Right atrium auricular region (tissue), 2 donors: ENCODE results near the gene ZNF236. TPM values are rescaled to one million over a fixed set of nuclear protein-coding genes. Genes with fewer than 3 reads are reported as not detected.
A peak's percentile ranks its signal among the peaks of the same experiment; 100 is the strongest.

Experiments
- DNase-seq: peaks from one replicate; pipeline ENCODE4 v3.0.0-alpha.2; 2019; ENCODE audit warnings: low spot score
- H3K27ac ChIP-seq, 2 donors: fragments of 200-600 bp; sonication (generic); 1 replicate in 1 of 2; 2 replicates in 1 of 2; pipeline ENCODE4 v1.5.1; 2016 to 2019
- H3K27me3 ChIP-seq, 2 donors: fragments of 200-600 bp; sonication (generic); one replicate each; pipeline versions ENCODE4 v1.5.1 to v1.6.0; 2017 to 2019
- H3K36me3 ChIP-seq: fragments of 200-600 bp; sonication (generic); one replicate; pipeline ENCODE4 v1.5.1; 2016
- H3K4me1 ChIP-seq, 2 donors: fragments of 200-600 bp; sonication (generic); one replicate each; pipeline versions ENCODE4 v1.5.1 to v1.6.0; 2017 to 2019
- H3K4me3 ChIP-seq, 2 donors: fragments of 200-600 bp; sonication (generic); 1 replicate in 1 of 2; 2 replicates in 1 of 2; pipeline ENCODE4 v1.5.1; 2017 to 2019; ENCODE audit warnings: mild to moderate bottlenecking in 1 of 2, moderate library complexity in 1 of 2
- H3K9me3 ChIP-seq, 2 donors: fragments of 200-600 bp; sonication (generic); one replicate each; pipeline ENCODE4 v1.5.1; 2019
- total RNA-seq, 2 donors: library from RNA; depleted of rRNA; stranded (reverse); fragments of >200 nt; gene quantifications; one replicate each; pipeline ENCODE4 v1.1.0, GENCODE V29; 2016
- TF ChIP-seq, protein P1 (sequence below), 2 donors: fragments of 200-600 bp; sonication (generic); IDR thresholded peaks; one replicate each; pipeline ENCODE4 v1.5.1; 2019; ENCODE audit warnings: antibody characterized with exemption in 2 of 2

Gene ZNF236
- total RNA-seq, 2 donors from 2014 or later, result 11.0 to 12.7 TPM

DNA sequence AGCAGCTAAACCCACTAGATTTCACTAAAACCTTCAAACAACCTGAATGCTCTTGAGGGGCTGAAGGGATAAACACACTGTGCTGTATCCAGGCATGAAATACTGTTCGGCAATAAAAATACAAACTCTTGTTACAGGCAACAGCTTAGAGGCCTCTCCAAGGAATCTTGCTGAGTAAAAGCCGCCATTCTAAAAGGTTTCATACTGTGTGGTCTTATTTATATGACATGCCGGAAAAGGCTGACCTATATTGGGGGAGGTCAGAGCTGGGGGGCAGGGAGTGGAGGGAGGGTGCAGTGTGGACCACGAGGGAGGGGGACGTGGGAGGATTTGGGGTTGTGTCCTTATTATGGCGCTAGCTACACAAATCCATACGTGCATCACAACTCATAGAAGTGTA is 174.1 kb downstream of the ZNF236 start:
- no peak overlapping the region for H3K4me3 ChIP-seq
- H3K27ac ChIP-seq, result no peak overlapping the region
- H3K4me1 ChIP-seq, result peaks cover 0 to 6% of the 10 kb centered on the region in 2 donors
- TF ChIP-seq, protein P1, sequence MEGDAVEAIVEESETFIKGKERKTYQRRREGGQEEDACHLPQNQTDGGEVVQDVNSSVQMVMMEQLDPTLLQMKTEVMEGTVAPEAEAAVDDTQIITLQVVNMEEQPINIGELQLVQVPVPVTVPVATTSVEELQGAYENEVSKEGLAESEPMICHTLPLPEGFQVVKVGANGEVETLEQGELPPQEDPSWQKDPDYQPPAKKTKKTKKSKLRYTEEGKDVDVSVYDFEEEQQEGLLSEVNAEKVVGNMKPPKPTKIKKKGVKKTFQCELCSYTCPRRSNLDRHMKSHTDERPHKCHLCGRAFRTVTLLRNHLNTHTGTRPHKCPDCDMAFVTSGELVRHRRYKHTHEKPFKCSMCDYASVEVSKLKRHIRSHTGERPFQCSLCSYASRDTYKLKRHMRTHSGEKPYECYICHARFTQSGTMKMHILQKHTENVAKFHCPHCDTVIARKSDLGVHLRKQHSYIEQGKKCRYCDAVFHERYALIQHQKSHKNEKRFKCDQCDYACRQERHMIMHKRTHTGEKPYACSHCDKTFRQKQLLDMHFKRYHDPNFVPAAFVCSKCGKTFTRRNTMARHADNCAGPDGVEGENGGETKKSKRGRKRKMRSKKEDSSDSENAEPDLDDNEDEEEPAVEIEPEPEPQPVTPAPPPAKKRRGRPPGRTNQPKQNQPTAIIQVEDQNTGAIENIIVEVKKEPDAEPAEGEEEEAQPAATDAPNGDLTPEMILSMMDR (IDR thresholded peaks at IDR 0.05), result no peak
- H3K27me3 ChIP-seq, result no peaks in the 10 kb centered on the region
- no peaks in the 10 kb centered on the region for H3K36me3 ChIP-seq
- no peaks in the 10 kb centered on the region for H3K9me3 ChIP-seq
- DNase-seq, result no peak

DNA sequence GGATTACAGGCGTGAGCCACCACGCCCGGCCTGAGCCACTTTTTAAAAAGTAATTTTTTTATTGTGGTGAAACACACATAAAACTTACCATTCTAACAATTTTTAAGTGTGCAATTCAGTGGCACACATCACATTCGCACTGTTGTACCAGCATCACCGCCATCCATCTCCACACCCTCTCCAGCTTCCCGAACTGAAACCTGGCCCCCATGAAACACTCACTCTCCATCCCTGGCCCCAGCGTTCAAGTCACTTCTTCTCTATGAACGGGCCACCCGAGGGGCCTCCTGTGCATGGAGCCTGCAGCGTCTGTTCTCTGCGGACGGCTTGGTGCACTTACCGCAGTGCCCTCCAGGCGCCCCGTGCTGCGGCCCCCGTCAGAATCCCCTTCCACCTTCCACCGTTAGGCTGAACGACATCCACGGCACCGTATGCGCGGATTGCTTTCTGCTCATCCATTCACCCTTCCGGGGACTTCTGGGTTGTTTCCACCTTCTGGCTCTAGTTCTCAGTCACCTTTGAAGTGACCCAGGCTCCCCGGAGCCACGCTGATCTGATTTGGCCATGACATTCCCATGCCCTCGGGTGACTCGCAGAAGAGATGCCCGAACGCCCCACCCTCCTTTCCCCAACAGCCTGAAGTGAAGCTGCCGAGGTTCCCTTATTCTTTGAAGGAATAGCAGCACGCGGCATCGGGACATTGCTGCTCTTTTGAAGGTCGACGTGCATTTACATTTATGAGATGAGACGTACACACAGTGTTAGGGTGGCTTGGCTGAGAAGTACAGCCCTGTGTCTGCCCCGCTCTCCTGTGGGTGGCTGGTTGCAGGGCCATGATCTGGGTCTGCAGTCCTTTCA is 175.8 kb downstream of the ZNF236 start:
- Histone ChIP-seq H3K27me3 (no peaks in the 10 kb centered on the region), H3K27ac (no peak overlapping the region), H3K36me3 (no peaks in the 10 kb centered on the region), H3K4me1 (peaks cover 0 to 6% of the 10 kb centered on the region in 2 donors), H3K4me3 (no peak overlapping the region), H3K9me3 (no peaks in the 10 kb centered on the region)
- TF ChIP-seq, protein P1 (IDR thresholded peaks at IDR 0.05), result no peak
- no peak for DNase-seq

DNA sequence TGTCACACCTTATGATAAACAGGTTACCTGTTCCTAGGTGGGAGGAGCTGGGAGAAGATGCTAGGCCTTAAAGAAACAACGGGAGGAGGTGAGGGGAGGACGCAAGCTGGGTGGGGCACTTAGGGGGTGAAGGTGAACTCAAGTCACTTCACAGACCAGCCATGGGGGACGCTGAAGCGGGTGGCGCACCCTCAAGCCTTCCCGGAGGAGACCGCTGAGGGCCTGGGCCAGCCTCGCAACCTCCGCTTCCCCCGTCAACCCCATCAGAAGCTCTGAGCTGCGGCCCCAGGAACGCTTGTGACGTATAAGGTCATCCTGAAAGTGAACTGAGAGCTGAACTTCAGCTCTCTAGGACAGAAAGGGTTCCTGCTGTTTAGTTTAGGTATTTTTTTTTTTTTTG is 176.7 kb downstream of the ZNF236 start:
- no peaks in the 10 kb centered on the region for H3K9me3 ChIP-seq
- no peaks in the 10 kb centered on the region for H3K27me3 ChIP-seq
- H3K36me3 ChIP-seq, result no peaks in the 10 kb centered on the region
- DNase-seq, result no peak
- TF ChIP-seq, protein P1 (IDR thresholded peaks at IDR 0.05), result no peak
- H3K4me3 ChIP-seq, result no peak overlapping the region
- no peak overlapping the region for H3K27ac ChIP-seq
- peaks cover 0 to 6% of the 10 kb centered on the region in 2 donors for H3K4me1 ChIP-seq

DNA sequence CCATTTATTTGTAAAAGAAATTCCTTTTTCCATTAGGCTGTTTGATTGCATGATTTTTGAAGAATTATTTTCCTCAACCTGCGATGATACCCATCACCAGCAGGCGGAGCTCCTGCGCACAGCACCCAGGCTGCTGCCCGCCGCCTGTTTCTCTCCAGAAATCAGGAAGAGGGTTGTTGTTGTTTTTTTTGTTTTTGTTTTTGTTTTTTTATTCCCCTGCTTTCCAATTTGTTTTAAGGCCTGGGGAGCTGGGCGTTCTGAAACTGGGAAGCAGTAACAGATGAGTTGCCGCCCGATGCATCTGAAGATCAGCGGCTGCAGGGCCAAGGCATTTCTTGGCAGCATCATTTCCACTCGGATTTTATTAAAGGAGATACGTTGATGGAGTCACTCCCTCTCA is 178.2 kb downstream of the ZNF236 start:
- Histone ChIP-seq H3K4me3 (peak overlapping the region in 1 of 2 donors; percentile 31), H3K9me3 (no peaks in the 10 kb centered on the region)
- TF ChIP-seq, protein P1 (IDR thresholded peaks at IDR 0.05), result peak; percentile 95 to 97

DNA sequence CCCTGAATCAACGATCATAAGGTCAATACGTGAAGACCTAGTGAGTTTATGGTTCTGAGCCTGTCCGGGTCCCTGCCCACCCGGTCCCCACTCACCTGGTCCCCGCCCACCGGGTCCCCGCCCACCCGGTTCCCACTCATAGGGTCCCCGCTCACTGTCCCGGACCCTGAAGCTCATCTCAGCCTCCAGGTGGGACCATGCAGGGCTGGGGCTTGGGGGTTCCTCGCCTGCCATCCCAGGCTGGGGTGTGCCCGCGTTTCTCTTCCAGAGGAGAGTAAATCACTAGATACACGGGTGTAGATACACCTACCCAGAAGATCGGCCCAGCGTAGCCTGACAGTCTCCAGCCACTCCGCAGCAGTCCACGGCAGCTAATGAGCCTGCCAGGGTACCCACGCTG is 178.7 kb downstream of the ZNF236 start:
- TF ChIP-seq, protein P1 (IDR thresholded peaks at IDR 0.05), result no peak
- H3K36me3 ChIP-seq, result no peaks in the 10 kb centered on the region
- no peak overlapping the region for H3K27ac ChIP-seq
- no peaks in the 10 kb centered on the region for H3K9me3 ChIP-seq
- H3K27me3 ChIP-seq, result no peaks in the 10 kb centered on the region
- peaks cover 0 to 6% of the 10 kb centered on the region in 2 donors for H3K4me1 ChIP-seq
- no peak overlapping the region for H3K4me3 ChIP-seq
- no peak for DNase-seq

More for the DNA sequence above, 178.2 kb downstream of the ZNF236 start:
- H3K27me3 ChIP-seq, result no peaks in the 10 kb centered on the region
- no peaks in the 10 kb centered on the region for H3K36me3 ChIP-seq
- DNase-seq, result no peak
- H3K27ac ChIP-seq, result no peak overlapping the region
- peaks cover 0 to 6% of the 10 kb centered on the region in 2 donors for H3K4me1 ChIP-seq
